Globus pallidus (tissue), 1 donor: ENCODE data around the gene DIP2C.
A peak's percentile ranks its signal among the peaks of the same experiment; 100 is the strongest.
"Not testable (repeated sequence)": the region's sequence is repeated elsewhere in the genome, so short reads cannot be mapped to it uniquely, and the experiment has no call there.

Experiments
- DNase-seq: peaks from one replicate; pipeline ENCODE4 v3.0.0-alpha.2; 2015; ENCODE audit warnings: low spot score

The DIP2C gene

DNA sequence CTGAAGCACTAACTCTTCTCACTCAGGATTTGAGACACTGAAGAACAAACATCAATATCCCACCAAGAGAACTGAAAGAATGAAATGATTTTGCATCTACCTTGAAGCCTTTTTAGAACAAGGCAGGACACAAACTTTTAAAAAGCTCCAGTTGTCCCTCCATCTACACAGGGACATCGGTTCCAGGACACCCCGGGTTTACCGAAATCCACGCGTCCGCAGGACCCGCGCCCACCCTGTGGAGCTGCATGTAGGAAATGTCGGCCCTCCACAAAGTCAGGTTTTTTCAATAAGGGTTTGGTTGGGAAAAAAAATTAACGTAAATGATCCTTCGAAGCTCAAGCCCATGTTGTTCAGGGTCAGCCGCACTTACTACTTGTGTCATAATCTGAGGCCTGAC, 94.0 kb downstream of the DIP2C start:
- DNase-seq: no peak

DNA sequence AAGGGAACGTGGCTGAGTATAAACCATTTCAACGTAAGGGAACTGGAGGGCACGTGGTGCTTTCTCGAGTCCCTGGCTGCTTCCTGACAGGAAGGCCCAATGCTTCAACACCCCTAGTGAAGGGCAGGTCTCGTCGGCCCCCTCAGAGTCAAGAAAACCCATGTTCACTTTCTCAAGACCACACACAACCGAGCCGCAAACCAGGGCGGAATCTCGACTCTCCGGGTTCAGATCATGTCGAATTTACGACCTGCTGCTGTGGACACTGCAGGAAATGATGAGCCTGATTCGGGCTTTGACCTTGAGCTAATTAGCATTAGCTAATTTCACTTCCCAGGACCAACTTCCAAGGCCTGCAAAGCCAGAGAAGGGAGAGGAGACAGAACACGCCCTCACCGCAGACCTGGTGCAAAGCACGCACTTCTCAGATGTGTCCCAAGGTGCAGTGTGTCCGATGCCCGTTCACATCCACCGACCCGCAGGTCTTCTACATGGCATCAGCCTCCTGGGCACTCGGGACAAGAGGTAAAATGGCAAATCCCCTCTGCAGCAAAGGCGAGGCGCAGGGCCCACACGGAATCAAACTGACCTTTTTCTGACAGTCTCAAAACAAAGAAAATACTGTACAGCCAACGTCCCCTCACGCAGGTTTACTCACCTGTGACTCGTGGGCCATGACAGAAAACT, 94.7 kb downstream of the DIP2C start:
- DNase-seq: no peak

DNA sequence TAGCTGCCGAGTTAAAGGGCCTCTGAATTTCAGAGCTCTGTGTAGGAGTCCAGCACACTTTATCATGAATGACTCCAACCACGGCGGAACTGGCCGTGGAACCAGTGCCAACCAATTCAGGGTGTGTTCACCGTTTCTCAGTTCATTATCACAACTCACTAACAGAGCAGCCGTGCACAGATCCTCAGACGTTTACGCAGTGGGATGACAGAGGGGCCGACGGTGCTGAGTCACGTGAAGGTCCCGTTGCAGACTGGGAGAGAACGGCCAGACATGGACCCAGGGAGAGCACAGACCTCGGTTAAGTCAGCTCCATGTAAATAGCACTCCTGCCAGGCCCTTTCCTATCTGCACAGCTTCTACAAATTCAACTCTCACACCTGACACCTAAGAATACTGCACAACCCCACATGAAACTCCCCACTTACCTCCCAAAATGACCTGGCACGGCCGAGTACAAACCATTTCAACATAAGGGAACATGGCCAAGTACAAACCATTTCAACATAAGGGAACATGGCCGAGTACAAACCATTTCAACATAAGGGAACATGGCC, 95.5 kb downstream of the DIP2C start:
- no peak for DNase-seq

DNA sequence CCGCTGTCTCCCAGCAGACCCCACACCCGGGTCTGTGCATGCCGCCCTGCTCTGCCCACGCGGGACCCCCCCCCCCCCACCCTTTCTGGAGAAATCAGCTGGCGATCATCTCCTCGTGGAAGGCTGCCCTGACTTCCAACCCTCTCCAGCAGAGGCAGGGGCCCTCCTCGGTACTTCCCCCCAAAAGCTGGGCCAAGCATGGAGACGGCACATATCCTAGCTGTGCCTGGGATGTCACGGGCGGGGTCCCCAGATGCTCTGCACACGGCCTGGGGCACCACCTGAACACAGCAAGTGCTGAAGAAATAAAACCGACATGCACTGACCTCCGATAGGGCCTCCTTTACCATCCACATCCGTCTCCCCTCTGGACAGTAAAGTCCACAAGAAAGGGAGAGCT, 96.0 kb downstream of the DIP2C start:
- no peak for DNase-seq

DNA sequence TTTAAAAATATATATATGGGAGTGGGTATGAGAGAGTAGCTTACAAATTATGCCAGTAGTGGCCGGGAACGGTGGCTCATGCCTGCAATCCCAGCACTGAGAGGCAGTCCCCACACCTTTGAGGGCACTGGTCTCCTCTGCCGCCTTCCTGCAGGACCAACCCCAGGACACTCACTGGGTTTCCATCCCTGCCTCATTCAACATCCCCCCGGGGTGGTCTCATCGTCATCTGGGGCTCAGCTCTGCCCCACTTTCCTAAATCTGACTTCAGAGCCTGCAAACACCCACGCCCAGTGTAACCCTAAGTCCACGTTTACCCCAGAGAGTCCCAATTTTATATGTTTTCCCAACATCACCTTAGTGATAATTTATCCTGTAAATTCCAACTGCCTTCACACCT, 96.5 kb downstream of the DIP2C start:
- no peak for DNase-seq

DNA sequence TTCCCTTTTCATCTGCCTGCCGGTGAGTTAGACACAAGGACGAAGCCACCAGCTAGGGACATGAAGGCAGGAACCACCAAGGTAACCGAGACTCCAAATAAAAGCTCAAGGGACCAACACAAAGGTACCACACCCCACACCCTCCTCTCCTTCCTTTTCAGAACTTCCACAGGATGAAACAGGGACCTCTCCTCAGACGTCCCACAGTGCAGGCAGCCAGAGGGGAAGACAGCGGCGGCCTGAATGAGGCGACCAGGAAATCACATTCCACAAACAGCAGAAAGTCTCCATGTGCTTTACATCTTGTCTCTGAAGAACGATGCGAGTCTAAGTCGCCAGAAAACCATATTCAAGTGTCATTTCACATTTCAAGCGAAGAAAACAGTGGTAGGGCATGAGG, 97.8 kb downstream of the DIP2C start:
- no peak for DNase-seq

DNA sequence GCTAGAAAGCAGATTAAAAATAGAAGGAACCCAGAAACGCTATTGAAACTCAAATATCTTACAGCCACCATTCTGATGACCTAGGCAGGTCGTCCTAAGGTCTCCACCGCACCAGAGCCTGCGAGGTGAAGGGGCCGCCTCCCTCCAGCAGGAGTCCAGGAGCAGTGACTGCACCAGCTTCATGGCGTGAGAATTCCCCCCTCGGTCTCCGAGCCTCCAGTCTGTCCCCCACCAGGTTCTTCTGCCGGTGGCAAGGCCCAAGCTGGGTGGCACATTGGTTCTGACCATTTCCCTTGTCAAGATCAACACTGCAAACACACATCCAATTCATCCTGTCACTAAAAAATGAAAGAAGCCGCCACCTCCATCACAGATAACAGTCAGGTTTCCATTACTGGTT, 98.7 kb downstream of the DIP2C start:
- no peak for DNase-seq

DNA sequence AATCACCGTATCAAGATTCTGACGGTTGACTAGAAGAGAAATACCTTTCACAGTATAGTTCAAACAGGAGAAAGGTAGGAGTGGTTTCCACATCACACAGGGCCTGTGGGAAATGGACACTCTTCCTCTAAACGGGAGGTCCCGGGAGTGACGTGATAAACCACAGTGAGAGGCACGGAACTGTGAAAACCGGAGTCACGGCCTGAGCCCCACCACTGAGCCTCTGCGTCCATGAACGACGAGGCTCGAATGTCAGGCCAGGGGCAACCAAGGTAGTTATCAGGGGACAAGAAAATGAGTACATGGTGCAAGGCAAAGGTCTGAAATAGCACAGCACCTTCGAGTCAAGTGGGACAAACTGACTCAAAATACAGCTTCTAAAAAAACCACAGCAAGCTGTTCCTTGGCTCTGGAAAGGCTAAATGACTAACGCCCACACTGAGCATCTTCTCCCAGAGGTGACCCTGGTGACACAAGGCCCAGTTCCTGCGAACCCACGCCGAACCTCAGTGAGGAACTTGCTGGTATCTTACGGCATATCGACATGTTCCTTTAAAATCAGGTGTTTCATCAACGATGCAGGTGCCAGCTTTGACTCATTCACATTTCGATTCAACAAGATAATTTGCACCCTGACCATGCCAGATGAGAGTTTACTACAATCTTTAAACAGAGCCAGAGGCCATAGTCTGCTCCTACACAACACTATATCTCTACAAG, 99.3 kb downstream of the DIP2C start:
- no peak for DNase-seq

DNA sequence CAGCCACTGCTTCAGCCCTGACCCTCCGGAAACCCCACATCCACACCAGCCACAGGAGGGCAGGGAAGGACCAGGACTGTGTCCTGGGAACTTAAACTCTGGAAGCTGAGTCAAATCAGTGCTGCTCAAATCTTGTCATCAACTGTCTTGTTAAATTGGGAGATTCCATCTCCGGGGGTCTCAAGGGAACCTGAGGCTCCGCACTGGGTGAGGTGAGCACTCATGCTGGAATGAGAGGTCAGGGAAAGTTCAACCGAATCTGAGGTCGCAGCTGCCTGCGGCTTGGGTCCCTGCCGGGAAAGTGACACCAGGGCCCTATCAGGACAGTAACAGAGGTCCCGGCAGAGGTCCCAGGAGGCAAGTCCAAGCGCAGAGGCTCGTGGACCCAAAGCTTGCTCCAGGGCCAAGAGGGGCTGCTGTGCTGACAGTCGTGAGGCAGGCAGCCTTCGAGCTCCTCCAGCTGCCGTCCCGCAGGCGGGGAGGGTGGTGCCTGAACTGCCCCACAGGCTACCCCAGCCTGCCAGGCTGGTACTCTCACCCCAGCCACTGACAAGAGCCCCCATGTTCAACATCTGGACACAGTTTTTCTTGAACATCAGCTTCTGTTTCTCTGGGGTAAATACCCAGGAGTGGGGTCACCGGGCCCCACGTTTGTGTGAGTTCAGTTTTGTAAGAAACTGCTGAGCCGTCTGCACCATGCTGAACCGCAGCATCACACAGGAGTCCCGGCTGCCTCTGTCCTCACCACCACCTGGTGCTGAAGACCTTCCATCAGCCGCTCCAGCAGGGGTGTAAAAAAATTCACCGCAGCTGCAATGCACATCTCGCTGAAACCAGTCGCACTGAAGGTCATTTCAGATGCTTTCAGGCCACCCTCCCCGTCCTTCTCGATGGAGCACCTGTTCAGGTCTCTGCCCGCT, 101.0 kb downstream of the DIP2C start:
- no peak for DNase-seq

DNA sequence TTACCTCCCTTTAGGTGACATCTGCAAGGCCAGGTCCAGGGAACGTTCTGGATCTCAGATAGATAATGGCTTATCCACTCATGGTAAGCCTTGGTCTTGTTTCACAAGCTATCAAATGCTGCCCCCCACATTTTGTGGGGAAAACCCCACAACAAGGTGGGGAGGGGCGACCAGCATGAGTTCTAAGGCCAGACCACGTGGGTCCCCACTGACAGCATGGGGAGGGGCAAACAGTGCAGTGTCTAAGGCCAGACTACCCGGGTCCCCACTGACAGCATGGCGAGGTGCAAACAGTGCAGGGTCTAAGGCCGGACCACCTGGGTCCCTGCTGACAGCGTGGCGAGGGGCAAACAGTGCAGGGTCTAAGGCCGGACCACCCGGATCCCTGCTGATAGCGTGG, 102.8 kb downstream of the DIP2C start:
- no peak for DNase-seq

DNA sequence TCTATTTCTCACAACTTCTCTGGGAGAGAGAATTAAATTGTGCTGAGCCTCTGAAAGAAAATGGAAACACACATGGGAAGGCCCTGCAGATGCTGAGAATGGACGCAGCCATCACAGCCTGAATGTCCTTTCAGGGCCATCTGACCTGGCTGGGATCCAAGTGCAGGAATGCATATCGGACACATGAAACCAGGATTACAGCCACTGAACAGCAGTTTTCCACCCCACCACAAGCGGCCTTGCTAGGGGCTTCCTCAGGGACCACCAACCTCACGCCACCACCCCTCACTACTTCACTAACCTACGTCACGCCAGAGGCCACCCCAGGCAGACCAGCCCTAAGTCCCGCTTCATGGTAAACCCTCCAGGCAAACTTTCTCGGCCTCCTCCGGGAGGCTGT, 103.3 kb downstream of the DIP2C start:
- no peak for DNase-seq

DNA sequence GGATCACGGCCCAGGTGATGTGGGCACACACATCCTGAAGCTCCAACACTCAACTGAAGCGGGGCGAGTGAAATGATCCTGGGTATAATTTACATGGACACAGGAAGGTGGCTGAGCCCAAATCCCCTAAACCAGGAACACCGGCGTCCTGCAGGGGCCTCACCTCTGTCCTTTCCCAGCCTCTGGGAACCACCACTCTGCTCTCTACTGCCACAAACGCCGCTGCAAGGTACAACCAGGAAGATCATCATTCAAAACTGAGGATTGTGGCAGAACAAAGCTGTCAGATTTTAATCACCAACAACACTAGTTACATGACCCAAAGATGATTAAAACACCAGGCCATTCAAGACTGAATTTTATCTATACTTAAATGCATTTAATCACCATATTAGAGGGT, 104.0 kb downstream of the DIP2C start:
- no peak for DNase-seq

DNA sequence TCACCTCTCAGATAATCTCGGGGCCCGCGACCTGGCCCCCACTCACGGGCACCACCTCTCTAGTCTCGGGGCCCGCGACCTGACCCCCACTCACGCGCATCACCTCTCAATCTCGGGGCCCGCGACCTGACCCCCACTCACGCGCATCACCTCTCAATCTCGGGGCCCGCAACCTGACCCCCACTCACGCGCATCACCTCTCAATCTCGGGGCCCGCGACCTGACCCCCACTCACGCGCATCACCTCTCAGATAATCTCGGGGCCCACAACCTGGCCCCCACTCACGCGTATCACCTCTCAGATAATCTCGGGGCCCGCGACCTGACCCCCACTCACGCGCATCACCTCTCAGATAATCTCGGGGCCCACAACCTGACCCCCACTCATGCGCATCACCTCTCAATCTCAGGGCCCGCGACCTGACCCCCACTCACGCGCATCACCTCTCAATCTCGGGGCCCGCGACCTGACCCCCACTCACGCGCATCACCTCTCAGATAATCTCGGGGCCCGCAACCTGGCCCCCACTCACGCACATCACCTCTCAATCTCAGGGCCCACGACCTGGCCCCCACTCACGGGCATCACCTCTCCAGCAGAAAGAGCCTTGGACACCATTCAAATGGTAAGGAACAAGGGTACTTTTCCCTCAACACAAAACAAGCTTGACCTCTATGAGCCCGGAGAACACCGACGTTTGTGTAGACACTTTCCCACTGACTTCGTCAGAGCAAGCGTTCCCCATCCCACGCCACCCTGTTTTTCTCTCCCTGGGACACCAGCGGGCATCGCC, 104.8 kb downstream of the DIP2C start:
- DNase-seq: not testable (repeated sequence)

DNA sequence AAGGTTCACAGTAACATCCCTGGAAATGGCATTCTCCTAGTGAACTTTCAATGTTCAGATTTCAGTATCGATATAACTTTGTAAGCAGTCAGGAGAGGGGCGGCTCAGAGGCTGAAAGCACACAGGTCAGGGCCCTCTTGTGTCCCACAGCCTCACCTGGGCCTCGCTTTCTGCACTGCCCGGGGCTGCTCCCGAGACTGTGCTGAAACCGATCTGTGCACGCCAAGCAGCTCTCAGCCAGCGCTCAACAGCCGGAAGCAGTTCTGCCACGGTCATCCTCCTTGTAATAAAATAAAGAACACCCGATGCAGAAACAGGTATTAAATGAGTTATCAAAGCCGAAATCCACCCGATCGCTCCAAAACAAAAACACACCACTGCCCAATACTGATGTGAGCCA, 106.0 kb downstream of the DIP2C start:
- no peak for DNase-seq

DNA sequence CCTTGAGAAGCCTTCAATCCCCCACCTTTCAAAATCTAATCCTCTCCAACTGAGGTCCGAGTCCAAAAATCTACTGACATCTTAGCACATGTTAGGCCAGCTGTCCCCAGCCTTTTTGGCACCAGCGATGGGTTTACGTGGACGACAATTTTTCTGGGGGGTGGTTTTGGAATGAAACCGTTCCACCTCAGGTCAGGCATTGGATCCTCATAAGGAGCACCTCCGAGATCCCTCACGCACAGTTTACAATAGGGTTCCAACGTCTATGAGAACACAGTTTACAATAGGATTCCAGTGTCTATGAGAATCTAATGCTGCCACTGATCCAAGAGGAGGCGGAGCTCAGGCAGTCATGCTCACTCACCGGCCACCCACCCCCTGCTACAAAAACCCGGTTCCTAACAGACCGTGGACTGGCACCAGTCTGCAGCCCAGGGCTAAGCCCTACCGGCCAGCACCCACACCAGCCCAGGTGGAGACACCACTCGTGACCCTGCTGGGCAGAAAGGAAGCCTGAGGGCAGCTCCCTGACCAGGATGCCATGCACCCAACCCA, 107.6 kb downstream of the DIP2C start:
- DNase-seq: no peak

DNA sequence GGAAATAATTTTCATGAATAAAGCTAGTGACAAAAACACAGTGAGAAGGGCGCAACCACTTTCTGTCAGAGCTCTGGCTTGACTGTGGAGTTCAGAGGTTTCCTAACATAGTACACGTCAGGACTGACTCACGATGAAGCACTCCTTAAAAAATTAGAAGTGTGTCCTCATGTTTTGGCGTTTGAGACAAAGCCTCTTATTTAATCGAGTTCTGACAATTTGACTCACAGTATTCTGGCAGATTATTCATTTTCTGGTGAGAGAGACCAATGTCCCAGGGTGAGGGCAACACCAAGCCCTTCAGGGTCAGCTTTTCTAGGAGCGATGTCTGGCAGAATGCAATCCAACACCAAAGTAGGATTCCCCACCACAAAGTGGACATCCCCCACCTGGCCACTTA, 108.7 kb downstream of the DIP2C start:
- DNase-seq: no peak

DNA sequence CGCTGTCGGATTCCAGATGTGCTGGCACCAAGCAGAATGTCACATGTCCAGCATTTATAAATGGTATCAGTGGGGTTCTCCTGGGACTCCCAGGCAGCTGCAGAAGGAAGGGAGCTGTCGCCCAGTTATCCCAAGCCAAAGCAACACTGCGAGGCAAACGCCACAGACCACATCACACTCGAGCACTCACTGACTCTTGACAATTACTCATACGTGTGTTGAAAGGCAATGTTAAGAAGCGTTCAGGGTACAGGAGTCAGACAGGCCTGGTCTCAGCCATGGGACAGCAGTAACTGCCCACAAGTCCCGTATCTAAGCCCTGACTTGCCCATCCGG, 113.4 kb downstream of the DIP2C start:
- peak; percentile 33 for DNase-seq

DNA sequence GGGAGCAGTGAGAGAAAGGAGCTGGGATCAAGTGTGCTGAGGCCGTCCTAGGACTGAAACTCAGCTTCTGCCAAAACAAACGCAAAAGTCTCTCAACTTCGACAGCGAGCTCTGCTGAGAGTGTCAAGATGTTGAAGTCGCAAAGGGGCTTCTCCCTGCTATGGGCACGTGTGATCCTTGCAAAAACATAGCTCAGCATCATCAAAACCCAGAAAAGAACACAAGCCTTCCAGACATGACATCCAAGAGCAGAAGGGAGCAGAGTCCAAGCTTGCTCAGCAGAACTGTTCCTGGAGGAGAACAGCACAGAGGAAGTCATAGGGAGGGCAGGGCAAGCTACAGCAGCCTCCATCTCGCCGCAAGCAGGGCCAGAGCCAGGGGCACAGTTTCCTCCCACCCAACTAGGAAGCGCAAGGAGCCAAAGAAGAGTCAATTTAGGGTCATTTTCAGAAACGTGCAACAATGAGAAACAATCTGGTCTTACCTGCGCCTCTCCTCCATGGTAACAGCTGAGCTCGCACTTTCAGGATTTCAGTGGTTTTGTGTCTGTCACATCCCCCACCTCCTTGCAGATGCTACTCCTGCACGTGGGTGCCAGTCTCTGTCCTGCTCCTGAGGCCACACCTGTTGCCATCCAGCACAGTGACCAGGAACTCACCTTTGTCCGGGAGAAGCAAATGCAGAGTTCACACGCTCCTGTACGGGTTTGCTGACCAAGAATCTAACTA, 113.9 kb downstream of the DIP2C start:
- no peak for DNase-seq

DNA sequence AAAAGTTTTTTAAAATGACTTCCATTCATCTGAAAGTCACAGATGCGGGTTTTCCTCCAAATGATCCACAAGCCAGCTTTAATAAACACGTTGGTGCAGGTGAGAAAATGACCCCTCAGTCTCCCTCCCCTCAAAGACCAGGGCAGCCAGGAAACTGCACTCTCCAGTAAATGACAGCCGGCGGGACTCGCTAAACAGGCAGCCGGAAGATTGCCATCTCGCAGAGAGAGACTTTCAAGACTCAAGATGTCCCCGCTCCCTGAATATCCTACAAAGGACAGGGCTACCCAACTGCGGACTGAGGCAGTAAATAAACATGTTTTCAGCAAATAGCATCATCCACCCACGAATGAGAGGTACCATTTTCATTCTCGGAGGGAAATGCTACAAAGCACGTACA, 116.8 kb downstream of the DIP2C start:
- no peak for DNase-seq

DNA sequence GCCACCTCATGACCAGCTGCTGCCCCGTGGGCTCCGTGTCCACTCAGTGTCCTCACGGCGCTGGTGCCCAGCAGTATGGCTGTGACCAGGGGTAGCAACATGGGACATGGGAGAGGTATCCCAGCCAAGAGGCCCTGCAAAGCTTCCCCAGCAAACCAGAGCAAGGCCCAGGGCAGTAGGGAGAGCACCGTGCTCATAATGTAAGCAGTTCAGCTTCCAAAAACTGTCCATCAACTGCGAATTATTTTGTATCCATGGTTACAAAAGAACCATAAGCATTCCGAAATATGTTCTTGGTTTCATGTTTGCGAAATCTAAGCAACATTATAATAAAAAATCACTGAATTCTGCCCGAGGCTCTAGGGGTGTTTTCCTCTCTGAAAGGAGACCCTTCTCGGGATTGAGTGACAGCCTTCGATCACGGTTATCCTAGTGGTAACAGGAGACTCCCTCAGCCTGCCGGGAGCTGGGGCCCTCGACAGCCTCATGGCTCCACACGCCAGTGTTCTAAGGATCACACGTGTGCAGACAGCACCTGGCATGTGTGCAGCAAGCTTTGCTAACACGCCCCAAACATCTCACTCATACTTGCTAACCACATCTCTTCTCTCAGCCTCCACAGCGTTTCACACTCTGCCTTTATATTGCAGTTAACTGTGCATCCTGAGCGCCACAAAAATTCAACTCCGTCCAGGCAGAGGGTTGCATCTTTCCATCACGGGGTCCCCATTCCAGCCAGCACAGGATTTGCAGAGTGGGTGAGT, 117.6 kb downstream of the DIP2C start:
- DNase-seq: no peak
